Measurements from ENCODE around the gene OPRD1. TPM values are rescaled to one million over a fixed set of nuclear protein-coding genes. Genes with fewer than 3 reads are reported as not detected.

Gene OPRD1
- total and polyA plus RNA-seq, 2 experiments from 2014 or later, result 0.07 to 0.08 TPM

DNA sequence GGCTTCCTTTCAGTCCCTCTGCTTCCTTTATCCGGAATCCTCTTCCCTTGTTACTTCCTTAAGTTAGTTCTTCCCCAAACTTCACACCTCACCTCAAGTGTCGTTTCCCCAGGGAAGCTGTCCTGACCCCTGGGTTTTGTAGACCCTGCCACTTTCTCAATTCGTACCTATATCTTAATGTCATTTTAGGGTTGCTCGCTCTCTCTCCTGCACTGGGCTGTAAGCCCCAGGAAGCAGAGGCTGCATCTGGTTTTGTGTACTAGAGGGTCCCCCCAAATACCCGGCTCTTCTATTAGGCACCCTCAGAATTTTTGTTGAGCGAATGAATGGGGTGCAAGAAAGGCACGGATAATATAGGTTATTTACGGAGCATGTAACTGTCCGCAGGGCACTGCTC is 603 bp upstream of the OPRD1 start:
- Histone ChIP-seq H4K20me1 (ENCODE audit: insufficient read depth, poor library complexity, severe bottlenecking) (no peaks in the 10 kb centered on the region), H3K9me2 (replicated peaks; ENCODE audit: insufficient read depth) (no peaks in the 10 kb centered on the region), H2AFZ (no peak overlapping the region), H3K4me2 (no peak overlapping the region), H3K4me3 (no peak overlapping the region), H3K9me3 (ENCODE audit: low read depth) (no peaks in the 10 kb centered on the region), H3K79me2 (no peaks in the 10 kb centered on the region), H3K27me3 (peaks cover 43% of the 10 kb centered on the region), H3K4me1 (ENCODE audit: insufficient read depth) (no peaks in the 10 kb centered on the region), H3K27ac (no peak overlapping the region), H3K36me3 (replicated peaks; ENCODE audit: insufficient read depth, low read depth) (no peaks in the 10 kb centered on the region)
- no peak for TF ChIP-seq EZH2phosphoT487 (IDR thresholded peaks at IDR 0.05; ENCODE audit: low read depth, severe bottlenecking, unreplicated experiment)
- TF ChIP-seq EZH2 (IDR thresholded peaks at IDR 0.05; ENCODE audit: borderline replicate concordance), result no peak
- TF ChIP-seq, protein P1, sequence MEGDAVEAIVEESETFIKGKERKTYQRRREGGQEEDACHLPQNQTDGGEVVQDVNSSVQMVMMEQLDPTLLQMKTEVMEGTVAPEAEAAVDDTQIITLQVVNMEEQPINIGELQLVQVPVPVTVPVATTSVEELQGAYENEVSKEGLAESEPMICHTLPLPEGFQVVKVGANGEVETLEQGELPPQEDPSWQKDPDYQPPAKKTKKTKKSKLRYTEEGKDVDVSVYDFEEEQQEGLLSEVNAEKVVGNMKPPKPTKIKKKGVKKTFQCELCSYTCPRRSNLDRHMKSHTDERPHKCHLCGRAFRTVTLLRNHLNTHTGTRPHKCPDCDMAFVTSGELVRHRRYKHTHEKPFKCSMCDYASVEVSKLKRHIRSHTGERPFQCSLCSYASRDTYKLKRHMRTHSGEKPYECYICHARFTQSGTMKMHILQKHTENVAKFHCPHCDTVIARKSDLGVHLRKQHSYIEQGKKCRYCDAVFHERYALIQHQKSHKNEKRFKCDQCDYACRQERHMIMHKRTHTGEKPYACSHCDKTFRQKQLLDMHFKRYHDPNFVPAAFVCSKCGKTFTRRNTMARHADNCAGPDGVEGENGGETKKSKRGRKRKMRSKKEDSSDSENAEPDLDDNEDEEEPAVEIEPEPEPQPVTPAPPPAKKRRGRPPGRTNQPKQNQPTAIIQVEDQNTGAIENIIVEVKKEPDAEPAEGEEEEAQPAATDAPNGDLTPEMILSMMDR (IDR thresholded peaks at IDR 0.05; ENCODE audit: poor library complexity), result no peak
- WGBS (ENCODE audit: low lambda C conversion rate, missing lambda C conversion rate), result 81% methylated on average over 9 of the region's 9 CpGs
- DNase-seq (ENCODE audit: low spot score), result no peak

DNA sequence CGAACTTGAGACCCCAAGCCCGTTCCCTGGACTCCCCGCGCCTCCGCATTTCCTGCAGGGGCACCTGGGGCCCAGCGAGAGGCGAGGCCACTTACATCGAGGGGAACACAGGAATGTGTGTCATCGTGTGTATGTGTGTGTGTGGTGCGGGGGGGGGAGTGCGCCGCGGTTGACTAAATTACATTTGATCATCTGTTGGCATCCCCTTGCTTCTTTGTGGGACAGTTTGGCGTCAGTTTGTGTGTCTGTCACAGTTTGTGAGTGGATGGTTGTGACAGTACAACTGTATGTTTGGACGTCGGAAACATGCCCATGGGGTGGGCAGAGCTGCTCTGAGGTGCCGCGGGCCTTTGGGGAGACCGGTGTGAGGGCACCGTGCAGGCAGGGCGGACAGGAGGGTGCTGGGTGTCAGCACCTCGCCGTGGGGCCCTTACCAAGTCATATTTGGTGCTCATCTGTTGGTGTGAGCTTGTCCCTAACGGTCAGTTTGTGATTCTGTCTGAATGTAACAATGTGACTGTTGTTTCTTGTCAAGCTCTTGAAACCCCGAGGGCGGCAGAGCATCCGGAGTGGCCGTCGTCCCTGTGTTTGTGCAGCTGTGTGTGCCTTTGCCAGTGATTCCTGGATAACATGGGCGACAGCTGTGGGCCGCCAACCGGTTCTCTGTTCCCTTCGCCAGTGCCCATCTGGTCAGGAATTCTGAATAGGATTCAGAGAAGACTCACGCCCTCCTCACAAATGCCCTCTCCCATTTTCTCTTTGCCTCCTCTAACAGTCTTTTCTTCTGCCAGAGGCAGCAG is 899 bp downstream of the OPRD1 start:
- H3K27ac ChIP-seq, result no peak overlapping the region
- WGBS (ENCODE audit: low lambda C conversion rate, missing lambda C conversion rate), result 63% methylated on average over 28 of the region's 34 CpGs
- H3K36me3 ChIP-seq (replicated peaks; ENCODE audit: insufficient read depth, low read depth), result no peaks in the 10 kb centered on the region
- no peaks in the 10 kb centered on the region for H3K4me1 ChIP-seq (ENCODE audit: insufficient read depth)
- peaks cover 43% of the 10 kb centered on the region for H3K27me3 ChIP-seq
- no peaks in the 10 kb centered on the region for H3K9me3 ChIP-seq (ENCODE audit: low read depth)
- no peaks in the 10 kb centered on the region for H4K20me1 ChIP-seq (ENCODE audit: insufficient read depth, poor library complexity, severe bottlenecking)
- H2AFZ ChIP-seq, result no peak overlapping the region
- no peaks in the 10 kb centered on the region for H3K79me2 ChIP-seq
- H3K4me3 ChIP-seq, result no peak overlapping the region
- TF ChIP-seq EZH2 (IDR thresholded peaks at IDR 0.05; ENCODE audit: borderline replicate concordance) (no peak), EZH2phosphoT487 (IDR thresholded peaks at IDR 0.05; ENCODE audit: low read depth, severe bottlenecking, unreplicated experiment) (no peak)
- TF ChIP-seq, protein P1 (IDR thresholded peaks at IDR 0.05; ENCODE audit: poor library complexity), result no peak
- no peaks in the 10 kb centered on the region for H3K9me2 ChIP-seq (replicated peaks; ENCODE audit: insufficient read depth)
- no peak for DNase-seq (ENCODE audit: low spot score)
- peak overlapping the region; percentile 67 for H3K4me2 ChIP-seq

DNA sequence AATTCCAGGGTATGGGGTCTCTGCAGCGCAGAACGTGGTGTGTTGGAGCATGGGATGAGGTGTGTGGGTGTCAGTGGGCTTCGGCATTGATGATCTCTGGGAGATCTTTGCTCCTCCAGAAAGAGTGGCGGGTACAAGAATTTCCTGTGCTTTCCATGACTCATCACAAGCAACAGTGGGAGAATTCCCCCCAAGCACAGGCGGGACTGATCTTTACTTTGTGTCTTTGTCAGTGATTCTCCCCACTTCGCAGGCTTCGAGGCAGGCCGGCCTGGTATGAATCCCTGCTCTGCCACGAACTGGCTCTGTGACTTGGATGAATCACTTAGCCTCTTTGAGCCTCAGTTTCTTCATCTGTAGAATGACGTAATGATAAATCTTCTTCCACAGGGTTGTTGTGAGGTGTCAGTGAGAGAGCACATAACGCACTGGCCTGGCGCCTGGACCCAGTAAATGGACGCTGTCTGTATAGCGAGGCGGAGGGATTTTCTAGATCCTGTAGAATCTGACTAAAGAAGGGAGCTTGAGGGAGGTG is 2.0 kb downstream of the OPRD1 start:
- H3K27me3 ChIP-seq, result peaks cover 43% of the 10 kb centered on the region

More for the DNA sequence above, 2.0 kb downstream of the OPRD1 start:
- Histone ChIP-seq H3K9me2 (replicated peaks; ENCODE audit: insufficient read depth) (no peaks in the 10 kb centered on the region), H3K79me2 (no peaks in the 10 kb centered on the region), H3K9me3 (ENCODE audit: low read depth) (no peaks in the 10 kb centered on the region), H3K4me3 (no peak overlapping the region), H3K36me3 (replicated peaks; ENCODE audit: insufficient read depth, low read depth) (no peaks in the 10 kb centered on the region), H3K4me2 (no peak overlapping the region), H3K27ac (no peak overlapping the region), H4K20me1 (ENCODE audit: insufficient read depth, poor library complexity, severe bottlenecking) (no peaks in the 10 kb centered on the region), H2AFZ (no peak overlapping the region), H3K4me1 (ENCODE audit: insufficient read depth) (no peaks in the 10 kb centered on the region)
- TF ChIP-seq EZH2 (IDR thresholded peaks at IDR 0.05; ENCODE audit: borderline replicate concordance), result no peak
- TF ChIP-seq, protein P1 (IDR thresholded peaks at IDR 0.05; ENCODE audit: poor library complexity), result no peak
- no peak for DNase-seq (ENCODE audit: low spot score)
- 85% methylated on average over 15 of the region's 15 CpGs for WGBS (ENCODE audit: low lambda C conversion rate, missing lambda C conversion rate)
